Measurements from ENCODE around the gene IMMP2L.

IMMP2L gene

DNA sequence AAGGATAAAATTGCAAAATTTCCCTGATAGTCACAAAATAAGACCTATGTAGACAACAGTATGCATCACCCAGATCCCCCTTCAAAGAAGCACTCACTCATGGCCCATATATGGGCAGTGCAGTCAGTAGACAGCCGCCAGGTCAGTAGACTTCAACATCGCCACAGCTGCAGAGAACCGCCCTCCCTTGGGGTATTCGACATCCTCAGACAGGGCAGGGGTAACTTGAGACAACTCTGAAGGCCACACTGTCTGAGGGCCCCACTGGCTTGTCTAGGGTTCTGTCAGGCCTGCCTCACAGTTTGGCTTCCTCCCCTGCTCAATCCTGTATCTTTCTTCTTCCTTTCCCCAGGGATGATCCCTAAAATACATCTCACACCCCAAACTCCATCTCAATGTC is 172.3 kb downstream of the IMMP2L start:
- no peak overlapping the region for H3K4me3 Mint-ChIP-seq
- H3K4me1 Mint-ChIP-seq (ENCODE audit: low read depth): no peaks in the 10 kb centered on the region
- no peaks in the 10 kb centered on the region for H3K9me3 Mint-ChIP-seq
- no peak for DNase-seq
- no peaks in the 10 kb centered on the region for H3K27me3 Mint-ChIP-seq
- peaks cover 18% of the 10 kb centered on the region for H3K36me3 Mint-ChIP-seq (ENCODE audit: low read depth)
- H3K27ac Mint-ChIP-seq: no peak overlapping the region

DNA sequence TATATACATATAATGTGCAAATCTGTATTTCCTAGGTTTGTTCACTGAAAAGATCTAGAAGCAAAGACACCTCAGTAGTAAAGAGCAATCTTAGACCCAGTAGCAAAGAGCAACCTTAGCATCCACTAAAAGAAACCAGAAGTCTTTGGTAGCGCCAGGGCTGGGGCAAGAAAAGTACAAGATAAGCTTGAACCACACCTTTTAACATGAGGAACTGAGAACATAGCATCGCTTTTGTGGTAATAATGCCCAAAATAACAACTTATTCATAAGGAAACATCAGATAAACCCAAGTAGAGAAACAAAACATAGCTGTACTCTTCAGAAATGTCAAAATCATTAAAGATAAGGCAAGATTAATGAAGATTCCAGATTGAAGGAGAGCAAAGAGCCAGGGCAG is 173.4 kb downstream of the IMMP2L start:
- Mint-ChIP-seq H3K27ac (no peak overlapping the region), H3K4me1 (ENCODE audit: low read depth) (no peaks in the 10 kb centered on the region), H3K9me3 (no peaks in the 10 kb centered on the region), H3K4me3 (no peak overlapping the region), H3K27me3 (no peaks in the 10 kb centered on the region), H3K36me3 (ENCODE audit: low read depth) (peaks cover 16% of the 10 kb centered on the region)
- no peak for DNase-seq

DNA sequence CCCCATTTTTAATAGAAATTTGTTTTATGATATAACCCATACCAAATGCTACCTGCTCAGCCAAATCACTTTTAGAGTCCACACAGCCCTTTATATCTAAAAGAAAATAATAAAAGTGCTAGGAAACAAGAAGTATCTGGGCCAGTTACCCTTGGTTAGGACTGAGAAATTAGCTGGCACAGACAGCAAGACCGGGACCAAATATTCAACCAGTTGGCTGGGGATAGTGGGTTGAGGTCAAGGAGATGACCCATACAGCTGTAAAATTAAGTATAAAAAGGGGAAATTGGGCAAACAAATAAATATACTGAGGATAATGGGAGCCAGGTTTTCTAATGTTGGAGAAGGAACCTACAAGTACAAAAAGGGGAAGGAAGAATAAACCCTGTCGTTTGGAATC is 174.3 kb downstream of the IMMP2L start:
- no peak overlapping the region for H3K4me3 Mint-ChIP-seq
- no peak overlapping the region for H3K27ac Mint-ChIP-seq
- H3K36me3 Mint-ChIP-seq (ENCODE audit: low read depth): peaks cover 13% of the 10 kb centered on the region
- H3K4me1 Mint-ChIP-seq (ENCODE audit: low read depth): no peaks in the 10 kb centered on the region
- H3K27me3 Mint-ChIP-seq: no peaks in the 10 kb centered on the region
- no peak for DNase-seq
- no peaks in the 10 kb centered on the region for H3K9me3 Mint-ChIP-seq

DNA sequence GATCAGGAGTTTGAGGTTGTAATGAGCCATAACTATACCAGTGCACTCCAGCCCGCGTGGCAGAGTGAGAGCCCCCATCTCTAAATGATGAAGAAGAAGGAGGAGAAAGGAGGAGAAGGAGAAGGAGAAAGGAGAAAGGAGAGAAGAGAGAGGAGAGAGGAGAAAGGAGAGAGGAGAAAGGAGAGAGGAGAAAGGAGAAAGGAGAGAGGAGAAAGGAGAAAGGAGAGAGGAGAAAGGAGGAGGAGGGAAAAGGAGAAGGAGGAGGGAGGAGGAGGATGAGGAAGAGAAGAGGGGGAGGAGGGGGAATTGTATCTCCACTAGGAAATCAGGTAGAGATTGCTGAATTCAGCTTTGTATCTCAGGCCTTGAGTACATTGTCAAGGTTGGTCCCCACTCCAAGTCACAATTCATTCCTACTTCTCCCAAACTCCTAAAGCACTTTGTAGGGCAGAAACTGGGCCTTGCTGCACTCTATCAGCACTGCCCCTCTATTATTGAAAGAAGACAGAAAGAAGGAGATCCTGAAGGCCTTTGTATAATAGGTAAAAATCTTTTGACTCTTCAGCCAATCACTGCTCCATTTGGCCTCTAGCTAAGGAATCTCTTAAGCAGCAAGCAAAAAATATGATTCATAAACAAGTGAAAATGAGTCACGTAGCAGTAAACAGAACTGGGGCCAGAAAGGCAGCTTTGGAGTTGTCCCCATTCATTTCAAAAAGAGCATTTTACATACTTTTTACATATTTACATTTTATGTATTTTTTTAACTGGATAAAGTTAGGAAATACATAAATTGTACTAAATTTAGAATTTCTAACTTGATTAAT is 178.0 kb downstream of the IMMP2L start:
- Mint-ChIP-seq H3K36me3 (ENCODE audit: low read depth) (peaks cover 2% of the 10 kb centered on the region), H3K4me1 (ENCODE audit: low read depth) (no peaks in the 10 kb centered on the region), H3K9me3 (no peaks in the 10 kb centered on the region), H3K27ac (no peak overlapping the region), H3K27me3 (no peaks in the 10 kb centered on the region), H3K4me3 (no peak overlapping the region)
- no peak for DNase-seq

DNA sequence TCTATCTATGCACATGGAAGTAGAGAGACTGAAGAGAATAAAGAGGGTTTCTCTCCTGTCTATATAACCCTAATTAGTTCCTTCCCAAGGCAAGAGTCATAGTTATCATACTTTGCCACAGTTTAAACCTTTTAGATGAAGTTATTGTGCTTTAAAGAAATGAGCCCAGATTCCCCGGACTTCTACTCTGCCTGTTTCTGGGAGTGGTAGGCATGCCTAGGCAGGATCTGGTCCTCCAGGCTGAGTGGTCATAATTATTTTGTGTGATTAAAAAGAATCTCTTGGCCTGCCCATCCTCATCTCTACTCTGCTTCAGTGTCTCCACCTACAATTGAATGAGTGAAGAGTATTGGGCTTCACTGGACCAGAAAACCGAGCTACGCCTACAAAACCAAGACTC is 179.2 kb downstream of the IMMP2L start:
- no peaks in the 10 kb centered on the region for H3K4me1 Mint-ChIP-seq (ENCODE audit: low read depth)
- no peaks in the 10 kb centered on the region for H3K9me3 Mint-ChIP-seq
- H3K4me3 Mint-ChIP-seq: no peak overlapping the region
- H3K27me3 Mint-ChIP-seq: no peaks in the 10 kb centered on the region
- peaks cover 2% of the 10 kb centered on the region for H3K36me3 Mint-ChIP-seq (ENCODE audit: low read depth)
- DNase-seq: no peak
- H3K27ac Mint-ChIP-seq: no peak overlapping the region

DNA sequence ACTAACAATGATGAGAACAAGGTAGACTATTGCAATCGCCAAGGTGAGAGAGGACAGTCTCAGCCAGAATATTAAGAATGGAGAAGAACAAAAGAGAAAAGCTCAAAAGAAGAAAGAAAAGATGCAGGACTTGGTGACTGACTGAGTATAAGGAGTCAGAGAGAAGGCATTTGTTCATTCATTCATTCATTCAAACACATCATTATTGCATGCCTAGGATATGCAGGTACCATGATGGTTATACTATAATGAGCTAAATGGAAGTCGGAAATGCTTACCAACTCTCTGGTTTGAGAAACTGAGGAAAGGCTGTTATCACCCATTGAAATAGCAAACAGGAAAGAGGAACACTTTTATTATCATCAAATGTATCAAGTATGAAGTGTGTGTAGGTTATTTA is 180.7 kb downstream of the IMMP2L start:
- Mint-ChIP-seq H3K9me3 (no peaks in the 10 kb centered on the region), H3K27ac (no peak overlapping the region), H3K4me1 (ENCODE audit: low read depth) (no peaks in the 10 kb centered on the region), H3K27me3 (no peaks in the 10 kb centered on the region), H3K4me3 (no peak overlapping the region), H3K36me3 (ENCODE audit: low read depth) (peaks cover under 1% of the 10 kb centered on the region)
- no peak for DNase-seq

DNA sequence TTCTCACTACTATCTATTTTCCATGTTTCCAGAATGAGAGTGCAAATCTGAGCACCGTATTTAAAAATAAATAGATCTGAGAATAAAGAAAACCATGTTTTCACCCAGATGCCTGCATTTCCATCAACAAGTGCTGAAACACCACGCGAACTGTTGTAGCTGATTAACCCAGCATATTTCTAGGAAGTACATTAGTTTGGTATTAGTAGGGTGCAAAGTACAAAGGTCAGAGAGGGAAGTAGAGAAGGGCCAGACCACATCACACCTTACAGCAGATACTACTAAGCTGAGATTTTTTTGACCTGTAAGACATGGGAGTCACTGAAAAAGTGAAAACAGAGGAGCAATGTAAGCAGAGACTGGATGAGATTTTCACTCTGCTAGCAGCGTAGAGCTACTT is 181.3 kb downstream of the IMMP2L start:
- DNase-seq: no peak
- H3K9me3 Mint-ChIP-seq: no peaks in the 10 kb centered on the region
- H3K4me3 Mint-ChIP-seq: no peak overlapping the region
- H3K27ac Mint-ChIP-seq: no peak overlapping the region
- H3K36me3 Mint-ChIP-seq (ENCODE audit: low read depth): no peaks in the 10 kb centered on the region
- H3K27me3 Mint-ChIP-seq: no peaks in the 10 kb centered on the region
- H3K4me1 Mint-ChIP-seq (ENCODE audit: low read depth): no peaks in the 10 kb centered on the region

DNA sequence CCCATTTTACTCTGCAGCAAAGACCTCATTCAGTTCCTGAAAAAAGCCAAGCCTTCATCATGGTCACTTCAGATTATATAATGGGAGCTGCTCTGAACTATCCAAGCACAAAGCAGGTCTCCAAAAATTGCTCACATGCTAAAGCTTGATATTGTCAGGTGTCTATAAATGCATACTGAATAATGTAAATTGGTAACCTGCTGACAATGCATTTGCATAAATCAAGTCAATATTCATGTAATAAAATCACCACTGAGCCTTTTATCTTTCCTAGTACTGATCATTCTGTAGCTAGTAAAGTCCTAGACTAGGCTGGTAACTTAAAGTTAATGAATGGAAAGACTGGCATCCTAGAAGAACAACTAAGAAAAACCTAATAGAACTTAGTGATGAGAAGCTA is 188.3 kb downstream of the IMMP2L start:
- H3K4me1 Mint-ChIP-seq (ENCODE audit: low read depth): peaks cover 4% of the 10 kb centered on the region
- no peak overlapping the region for H3K27ac Mint-ChIP-seq
- no peaks in the 10 kb centered on the region for H3K9me3 Mint-ChIP-seq
- DNase-seq: no peak
- H3K27me3 Mint-ChIP-seq: no peaks in the 10 kb centered on the region
- H3K36me3 Mint-ChIP-seq (ENCODE audit: low read depth): no peaks in the 10 kb centered on the region
- H3K4me3 Mint-ChIP-seq: no peak overlapping the region

DNA sequence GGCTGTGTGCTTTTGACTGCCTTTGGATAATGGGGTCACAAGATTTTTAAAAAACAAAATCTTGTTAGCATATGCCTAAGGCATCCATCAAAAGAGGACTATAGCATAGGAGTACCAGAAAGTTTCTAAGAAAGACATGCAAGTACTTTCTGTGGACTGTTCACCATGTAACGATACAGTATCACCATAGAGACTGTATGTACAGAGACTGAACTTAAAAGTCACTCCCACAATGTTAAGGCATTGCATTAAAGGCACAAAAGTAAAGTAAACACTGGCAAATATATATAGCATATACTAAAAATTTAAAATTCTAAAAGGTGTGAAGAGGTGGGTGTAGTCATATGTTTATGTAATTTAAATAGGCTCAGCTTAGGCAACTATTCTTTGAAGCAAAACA is 190.9 kb downstream of the IMMP2L start:
- H3K9me3 Mint-ChIP-seq: no peaks in the 10 kb centered on the region
- H3K4me3 Mint-ChIP-seq: no peak overlapping the region
- no peaks in the 10 kb centered on the region for H3K36me3 Mint-ChIP-seq (ENCODE audit: low read depth)
- DNase-seq: no peak
- H3K27ac Mint-ChIP-seq: no peak overlapping the region
- H3K4me1 Mint-ChIP-seq (ENCODE audit: low read depth): peaks cover 4% of the 10 kb centered on the region
- H3K27me3 Mint-ChIP-seq: no peaks in the 10 kb centered on the region

DNA sequence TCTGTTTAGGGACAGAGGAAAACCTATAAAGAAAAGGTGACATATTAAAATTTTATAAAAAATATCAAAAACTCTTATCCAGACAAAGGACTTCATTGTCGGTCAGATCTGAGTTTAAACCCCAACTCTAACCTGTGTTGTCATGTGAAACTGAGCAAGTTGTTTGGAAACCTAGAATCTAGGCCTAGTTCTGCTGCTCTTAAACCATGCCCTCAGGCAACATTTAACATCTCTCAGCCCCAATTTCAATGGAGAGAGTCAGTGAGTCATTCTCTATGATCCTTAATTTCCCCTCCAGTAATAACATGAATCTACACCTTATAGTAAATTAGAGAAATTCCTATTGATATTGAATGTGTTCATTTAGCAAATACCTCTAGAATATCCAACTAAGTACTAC is 192.3 kb downstream of the IMMP2L start:
- DNase-seq: no peak
- Mint-ChIP-seq H3K4me3 (no peak overlapping the region), H3K36me3 (ENCODE audit: low read depth) (no peaks in the 10 kb centered on the region), H3K27me3 (no peaks in the 10 kb centered on the region), H3K27ac (no peak overlapping the region), H3K4me1 (ENCODE audit: low read depth) (peaks cover 4% of the 10 kb centered on the region), H3K9me3 (no peaks in the 10 kb centered on the region)

DNA sequence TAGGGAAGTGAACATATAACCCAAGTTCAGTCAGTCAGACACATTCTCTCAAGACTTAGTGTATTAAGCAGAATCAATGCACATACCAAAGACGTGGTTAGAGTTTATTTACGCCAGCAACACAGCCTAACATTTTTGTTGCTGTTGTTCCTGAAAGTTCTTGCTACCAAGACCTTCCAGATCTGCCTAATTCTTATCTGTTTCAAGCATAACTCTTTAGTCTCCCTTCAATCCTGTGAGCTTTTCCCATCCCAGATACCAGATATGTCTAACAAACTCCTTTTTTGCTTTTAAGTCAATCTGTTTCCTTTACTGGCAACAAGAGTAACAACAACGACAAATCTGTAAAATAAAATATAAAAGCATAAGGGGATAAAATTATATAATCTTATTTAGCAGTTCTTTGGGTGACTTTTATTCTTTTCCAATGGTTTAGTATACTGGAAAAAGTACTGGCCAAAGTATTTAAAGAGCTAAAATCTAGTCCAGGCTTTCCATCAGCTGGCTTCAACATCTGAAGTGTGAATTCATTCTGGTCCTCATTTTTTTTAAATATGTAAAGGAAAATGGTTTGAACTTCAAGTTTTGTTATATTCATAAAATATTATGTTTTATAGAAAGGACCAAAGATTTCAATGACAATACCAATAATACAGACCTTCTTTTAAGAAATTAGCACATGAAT is 193.8 kb downstream of the IMMP2L start:
- no peak overlapping the region for H3K4me3 Mint-ChIP-seq

DNA sequence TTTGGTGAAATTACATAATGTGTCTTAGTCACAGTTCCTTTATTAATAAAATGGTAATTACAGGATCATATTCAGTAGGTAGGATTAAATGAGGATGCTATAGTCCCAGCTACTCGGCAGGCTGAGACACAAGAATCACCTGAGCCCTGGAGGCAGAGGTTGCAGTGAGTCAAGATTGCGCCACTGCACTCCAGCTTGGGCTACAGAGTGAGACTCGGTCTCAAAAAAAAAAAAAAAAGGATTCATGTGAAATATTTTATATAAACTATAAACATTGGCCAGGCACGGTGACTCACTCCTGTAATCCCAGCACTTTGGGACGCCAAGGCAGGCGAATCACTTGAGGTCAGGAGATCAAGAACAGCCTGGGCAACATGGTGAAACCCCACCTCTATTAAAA is 197.9 kb downstream of the IMMP2L start:
- no peaks in the 10 kb centered on the region for H3K36me3 Mint-ChIP-seq (ENCODE audit: low read depth)
- no peak for DNase-seq
- no peak overlapping the region for H3K4me3 Mint-ChIP-seq
- no peak overlapping the region for H3K27ac Mint-ChIP-seq
- H3K27me3 Mint-ChIP-seq: no peaks in the 10 kb centered on the region
- H3K9me3 Mint-ChIP-seq: no peaks in the 10 kb centered on the region
- H3K4me1 Mint-ChIP-seq (ENCODE audit: low read depth): no peaks in the 10 kb centered on the region

More for the DNA sequence above, 193.8 kb downstream of the IMMP2L start:
- peaks cover 4% of the 10 kb centered on the region for H3K4me1 Mint-ChIP-seq (ENCODE audit: low read depth)
- no peak for DNase-seq
- no peaks in the 10 kb centered on the region for H3K9me3 Mint-ChIP-seq
- H3K27ac Mint-ChIP-seq: no peak overlapping the region
- no peaks in the 10 kb centered on the region for H3K27me3 Mint-ChIP-seq
- no peaks in the 10 kb centered on the region for H3K36me3 Mint-ChIP-seq (ENCODE audit: low read depth)

DNA sequence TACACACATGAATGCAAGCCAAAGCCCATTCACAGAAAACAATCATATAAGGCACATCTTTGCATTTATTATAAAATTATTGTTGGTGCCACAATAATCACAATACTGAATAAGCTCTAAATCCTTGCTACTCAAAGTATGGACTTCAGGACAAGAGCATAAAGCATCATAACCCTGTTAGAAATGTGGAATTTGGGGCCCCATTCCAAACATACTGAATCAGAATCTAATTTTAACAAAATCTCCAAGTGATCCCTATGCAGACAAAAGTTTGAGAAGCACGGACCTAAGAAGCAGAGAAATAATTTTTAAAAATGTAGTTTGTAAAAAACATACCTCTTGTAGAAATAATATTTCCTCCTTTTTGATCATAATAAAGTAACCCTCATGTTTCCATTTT is 199.2 kb downstream of the IMMP2L start:
- Mint-ChIP-seq H3K4me1 (ENCODE audit: low read depth) (peaks cover under 1% of the 10 kb centered on the region), H3K27me3 (no peaks in the 10 kb centered on the region), H3K4me3 (no peak overlapping the region), H3K36me3 (ENCODE audit: low read depth) (no peaks in the 10 kb centered on the region), H3K9me3 (no peaks in the 10 kb centered on the region), H3K27ac (no peak overlapping the region)
- DNase-seq: no peak

DNA sequence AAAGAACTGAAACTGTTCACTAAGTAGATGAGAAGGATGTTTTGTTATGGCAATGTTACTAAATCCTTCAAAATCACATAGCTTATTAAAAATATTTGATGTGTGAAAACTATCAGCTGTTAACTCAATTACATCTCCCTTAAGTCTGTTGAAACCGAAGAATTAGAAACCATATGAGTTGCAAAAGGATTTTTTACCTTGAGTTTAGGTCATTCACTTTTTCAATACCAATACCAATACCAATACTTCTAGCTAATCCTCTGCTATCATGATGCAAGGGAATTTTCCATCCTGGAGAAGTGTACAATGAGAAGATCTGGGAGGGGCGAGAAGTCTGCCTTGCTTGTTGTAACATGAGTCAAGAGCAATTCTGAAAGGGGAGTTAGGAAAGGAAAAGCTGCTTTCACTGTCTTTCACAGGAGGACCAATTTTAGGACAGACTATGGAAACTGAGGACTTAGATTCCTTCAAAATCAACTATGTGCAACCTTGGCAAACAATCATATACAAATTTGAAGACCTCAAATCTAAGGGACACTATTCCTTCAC is 199.7 kb downstream of the IMMP2L start:
- DNase-seq: no peak
- Mint-ChIP-seq H3K36me3 (ENCODE audit: low read depth) (no peaks in the 10 kb centered on the region), H3K27ac (no peak overlapping the region), H3K27me3 (no peaks in the 10 kb centered on the region), H3K4me1 (ENCODE audit: low read depth) (peaks cover 2% of the 10 kb centered on the region), H3K9me3 (no peaks in the 10 kb centered on the region), H3K4me3 (no peak overlapping the region)

DNA sequence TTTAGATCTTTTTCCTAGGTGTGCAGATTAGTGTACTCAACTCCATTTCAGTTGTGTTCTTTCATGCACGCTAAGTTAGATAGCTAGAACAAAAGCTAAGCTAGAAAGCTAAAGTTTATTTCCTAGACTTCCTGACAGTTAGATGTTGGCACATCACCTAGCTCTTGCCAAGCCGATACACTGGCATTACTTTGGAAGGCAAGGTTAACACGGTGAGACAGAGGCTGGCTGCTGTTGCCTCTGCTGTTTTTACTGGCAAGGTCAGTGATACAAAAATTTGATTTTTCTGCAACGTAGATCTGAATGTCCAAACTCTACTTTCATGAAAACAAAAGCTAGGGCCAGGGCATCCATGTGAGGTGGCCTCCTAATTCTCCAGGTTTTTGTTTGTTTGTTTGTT is 203.4 kb downstream of the IMMP2L start:
- Mint-ChIP-seq H3K9me3 (no peaks in the 10 kb centered on the region), H3K36me3 (ENCODE audit: low read depth) (no peaks in the 10 kb centered on the region), H3K4me1 (ENCODE audit: low read depth) (peaks cover 2% of the 10 kb centered on the region), H3K4me3 (no peak overlapping the region), H3K27me3 (no peaks in the 10 kb centered on the region), H3K27ac (no peak overlapping the region)
- DNase-seq: no peak

Data from activated T-cell treated with anti-CD3 and anti-CD28 coated beads, Interleukin-2, amount 50 U/mL, for 24 hours (primary cell).